SK-N-MC (cell line): ENCODE data around the gene GINS2.

Source experiments
- DNase-seq: peaks from one replicate; pipeline ENCODE4 v3.0.0-alpha.2; 2011; ENCODE audit warnings: low read depth, low spot score
- H3K27ac ChIP-seq: fragments of 200-600 bp; sonication (generic); 2 replicates; pipeline ENCODE4 v1.5.1; 2016; ENCODE audit warnings: mixed run types
- H3K36me3 ChIP-seq: fragments of 200-600 bp; sonication (generic); 2 replicates; pipeline ENCODE4 v1.6.1; 2017; ENCODE audit warnings: antibody characterized with exemption, low read length, mixed read lengths; ENCODE audit not compliant: insufficient read depth
- H3K4me3 ChIP-seq: fragments of 200-600 bp; sonication (generic); 2 replicates; pipeline ENCODE4 v1.5.1; 2016
- H3K9ac ChIP-seq: fragments of 200-600 bp; sonication (generic); 2 replicates; pipeline ENCODE4 v1.8.0; 2017; ENCODE audit warnings: mixed run types, mixed read lengths; ENCODE audit not compliant: insufficient read length
- H3K9me3 ChIP-seq: fragments of 200-600 bp; sonication (generic); 2 replicates; pipeline ENCODE4 v1.6.1; 2017; ENCODE audit warnings: low read depth, mild to moderate bottlenecking, antibody characterized with exemption, low read length, moderate library complexity, mixed read lengths
- EZH2 ChIP-seq: fragments of 200-600 bp; sonication (generic); IDR thresholded peaks from one replicate; pipeline ENCODE4 v1.6.1; 2017; ENCODE audit warnings: antibody characterized with exemption
- FOXP2 ChIP-seq: optimal IDR thresholded peaks from 2 replicates; pipeline ENCODE3; 2011; ENCODE audit warnings: mild to moderate bottlenecking, moderate library complexity; ENCODE audit not compliant: insufficient read depth; ENCODE audit errors: extremely low read length, control extremely low read depth
- POLR2AphosphoS5 ChIP-seq: IDR thresholded peaks from 2 replicates; pipeline ENCODE4 v1.6.1; 2012; ENCODE audit warnings: mild to moderate bottlenecking, low read depth, low read length, borderline replicate concordance

Gene GINS2

GRCh38 chr16:85627526-85628264 is 61.1 kb downstream of the GINS2 start:
- H3K27ac ChIP-seq: no peak overlapping the region
- no peak overlapping the region for H3K9ac ChIP-seq
- TF ChIP-seq POLR2AphosphoS5 (no peak), EZH2 (no peak), FOXP2 (no peak)
- H3K9me3 ChIP-seq: no peaks in the 10 kb centered on the region
- DNase-seq: no peak
- no peaks in the 10 kb centered on the region for H3K36me3 ChIP-seq
- H3K4me3 ChIP-seq: no peak overlapping the region

GRCh38 chr16:85627089-85627488 is 61.7 kb downstream of the GINS2 start:
- no peak for DNase-seq
- H3K4me3 ChIP-seq: no peak overlapping the region
- no peak for TF ChIP-seq EZH2
- TF ChIP-seq POLR2AphosphoS5: no peak
- TF ChIP-seq FOXP2: no peak
- no peak overlapping the region; the same call in 1 of the 2 replicates for H3K27ac ChIP-seq
- H3K36me3 ChIP-seq: no peaks in the 10 kb centered on the region
- no peak overlapping the region for H3K9ac ChIP-seq
- H3K9me3 ChIP-seq: no peaks in the 10 kb centered on the region
